Mesendoderm (in vitro differentiated cells): ENCODE measurements around the gene TP53I3.

Experiments used
- DNase-seq: peaks from one replicate; pipeline ENCODE4 v3.0.0; 2013
- H2AK5ac ChIP-seq: 2 replicates; pipeline ENCODE4 v1.6.1; 2013; ENCODE audit warnings: low read length, inconsistent platforms
- H2BK120ac ChIP-seq: 2 replicates; pipeline ENCODE4 v1.6.1; 2013; ENCODE audit warnings: low read depth, mild to moderate bottlenecking, low read length, moderate library complexity, mixed read lengths
- H2BK15ac ChIP-seq: replicated peaks from 2 replicates; pipeline ENCODE4 v1.6.1; 2013; ENCODE audit warnings: low read depth, mild to moderate bottlenecking, moderate library complexity
- H2BK5ac ChIP-seq: 2 replicates; pipeline ENCODE4 v1.6.1; 2013; ENCODE audit warnings: low read length, inconsistent platforms
- H3K18ac ChIP-seq: 2 replicates; pipeline ENCODE4 v1.6.1; 2013; ENCODE audit warnings: mild to moderate bottlenecking, low read length, mixed read lengths
- H3K23ac ChIP-seq: one replicate; pipeline ENCODE4 v1.6.1; 2013; ENCODE audit warnings: low read length
- H3K27ac ChIP-seq: 2 replicates; pipeline ENCODE4 v1.5.1; 2013; ENCODE audit warnings: low read depth, mild to moderate bottlenecking, inconsistent platforms, low read length, moderate library complexity
- H3K27me3 ChIP-seq: 2 replicates; pipeline ENCODE4 v1.6.1; 2013; ENCODE audit warnings: low read length, control low read depth, mild to moderate bottlenecking, inconsistent platforms; ENCODE audit not compliant: insufficient read depth, poor library complexity
- H3K36me3 ChIP-seq: 2 replicates; pipeline ENCODE4 v1.6.1; 2013; ENCODE audit warnings: low read length, inconsistent platforms; ENCODE audit not compliant: control insufficient read depth, insufficient read depth
- H3K4ac ChIP-seq: one replicate; pipeline ENCODE4 v1.6.1; 2013; ENCODE audit warnings: low read depth, mild to moderate bottlenecking, low read length, moderate library complexity
- H3K4me1 ChIP-seq: 2 replicates; pipeline ENCODE4 v1.6.1; 2013; ENCODE audit warnings: low read depth, low read length, inconsistent platforms; ENCODE audit not compliant: control insufficient read depth
- H3K4me2 ChIP-seq: 2 replicates; pipeline ENCODE4 v1.6.1; 2013; ENCODE audit warnings: low read length
- H3K4me3 ChIP-seq: 2 replicates; pipeline ENCODE4 v1.5.1; 2013; ENCODE audit warnings: mild to moderate bottlenecking, low read length
- H3K56ac ChIP-seq: one replicate; pipeline ENCODE4 v1.6.1; 2013; ENCODE audit warnings: low read length
- H3K79me1 ChIP-seq: 2 replicates; pipeline ENCODE4 v1.6.1; 2013; ENCODE audit warnings: low read length, inconsistent platforms
- H3K79me2 ChIP-seq: 2 replicates; pipeline ENCODE4 v1.6.1; 2013; ENCODE audit warnings: mild to moderate bottlenecking, low read length; ENCODE audit not compliant: control insufficient read depth, insufficient read depth
- H3K9ac ChIP-seq: 2 replicates; pipeline ENCODE4 v1.6.1; 2013; ENCODE audit warnings: low read length, inconsistent platforms
- H4K5ac ChIP-seq: one replicate; pipeline ENCODE4 v1.6.1; 2013; ENCODE audit warnings: low read length
- H4K8ac ChIP-seq: one replicate; pipeline ENCODE4 v1.6.1; 2013; ENCODE audit warnings: low read depth, mild to moderate bottlenecking, control low read depth, low read length, moderate library complexity
- WGBS: extraction: QIAGEN DNeasy Blood & Tissue Kit; methylation state at CpG from one replicate; pipeline ENCODE4 v1.1.7; 2013; ENCODE audit warnings: low lambda C conversion rate, missing lambda C conversion rate; ENCODE audit not compliant: insufficient coverage; ENCODE audit errors: extremely low coverage; 5-methylcytosine and 5-hydroxymethylcytosine counted together

The TP53I3 gene

GRCh38 chr2:24082787-24083566 lies 1.7 kb downstream of the TP53I3 start:
- Histone ChIP-seq H3K79me2 (no peaks in the 10 kb centered on the region), H3K56ac (peak overlapping the region; percentile 95), H2BK5ac (no peak overlapping the region), H3K18ac (peak overlapping the region; percentile 12), H2BK120ac (no peak overlapping the region), H2AK5ac (peak overlapping the region; percentile 64), H4K5ac (peak overlapping the region; percentile 85), H3K23ac (no peak overlapping the region), H3K4me3 (no peak overlapping the region), H3K36me3 (peaks cover 1% of the 10 kb centered on the region), H3K4me2 (peak overlapping the region; percentile 65), H3K27me3 (no peaks in the 10 kb centered on the region), H3K4ac (peak overlapping the region; percentile 46), H3K4me1 (peaks cover 3% of the 10 kb centered on the region), H3K27ac (peak overlapping the region; percentile 90), H4K8ac (no peak overlapping the region), H3K79me1 (no peaks in the 10 kb centered on the region), H2BK15ac (no peak overlapping the region), H3K9ac (peak overlapping the region; percentile 78)
- no peak for DNase-seq
- no CpG with 5 or more reads among the region's 8 CpGs for WGBS

- DNase-seq, result no peak
- H2AK5ac ChIP-seq, result no peak overlapping the region
- H4K8ac ChIP-seq, result no peak overlapping the region
- H4K5ac ChIP-seq, result no peak overlapping the region
- no peak overlapping the region for H3K18ac ChIP-seq
- H2BK5ac ChIP-seq, result no peak overlapping the region
- no peaks in the 10 kb centered on the region for H3K27me3 ChIP-seq
- peaks cover 2% of the 10 kb centered on the region for H3K79me2 ChIP-seq
- WGBS, result no CpG with 5 or more reads among the region's 2 CpGs
- no peak overlapping the region for H3K56ac ChIP-seq
- no peak overlapping the region for H2BK120ac ChIP-seq
- H3K4me1 ChIP-seq, result peaks cover 3% of the 10 kb centered on the region
- no peak overlapping the region for H2BK15ac ChIP-seq
- H3K79me1 ChIP-seq, result no peaks in the 10 kb centered on the region
- no peak overlapping the region for H3K23ac ChIP-seq
- H3K36me3 ChIP-seq, result peaks cover 1% of the 10 kb centered on the region
- H3K27ac ChIP-seq, result no peak overlapping the region
- no peak overlapping the region for H3K4me3 ChIP-seq
- no peak overlapping the region for H3K9ac ChIP-seq
- no peak overlapping the region for H3K4me2 ChIP-seq
- H3K4ac ChIP-seq, result no peak overlapping the region
These were observed 3.9 kb downstream of the TP53I3 start for GRCh38 chr2:24080701-24081100.

- no peak overlapping the region for H2BK15ac ChIP-seq
- H3K27me3 ChIP-seq, result no peaks in the 10 kb centered on the region
- no peak overlapping the region for H3K27ac ChIP-seq
- no CpG with 5 or more reads among the region's 2 CpGs for WGBS
- H2BK5ac ChIP-seq, result no peak overlapping the region
- H3K56ac ChIP-seq, result peak overlapping the region; percentile 89
- peaks cover 1% of the 10 kb centered on the region for H3K36me3 ChIP-seq
- H2BK120ac ChIP-seq, result no peak overlapping the region
- H3K4me2 ChIP-seq, result no peak overlapping the region
- no peak overlapping the region for H4K5ac ChIP-seq
- DNase-seq, result no peak
- peaks cover 5% of the 10 kb centered on the region for H3K79me1 ChIP-seq
- no peak overlapping the region for H3K18ac ChIP-seq
- H3K9ac ChIP-seq, result peak overlapping the region; percentile 72
- H2AK5ac ChIP-seq, result no peak overlapping the region
- H3K4me3 ChIP-seq, result no peak overlapping the region
- H3K79me2 ChIP-seq, result peaks cover 11% of the 10 kb centered on the region
- H3K4ac ChIP-seq, result no peak overlapping the region
- H4K8ac ChIP-seq, result no peak overlapping the region
- no peaks in the 10 kb centered on the region for H3K4me1 ChIP-seq
- no peak overlapping the region for H3K23ac ChIP-seq
These were observed 6.8 kb downstream of the TP53I3 start for GRCh38 chr2:24077879-24078278.

GRCh38 chr2:24077535-24077877 lies 7.1 kb downstream of the TP53I3 start:
- H3K79me1 ChIP-seq, result peaks cover 6% of the 10 kb centered on the region
- WGBS, result no CpG with 5 or more reads among the region's 9 CpGs
- H3K18ac ChIP-seq, result no peak overlapping the region
- no peak overlapping the region for H2BK5ac ChIP-seq
- no peak overlapping the region for H4K8ac ChIP-seq
- no peaks in the 10 kb centered on the region for H3K27me3 ChIP-seq
- no peak overlapping the region for H2AK5ac ChIP-seq
- H3K36me3 ChIP-seq, result peaks cover 1% of the 10 kb centered on the region
- H2BK120ac ChIP-seq, result no peak overlapping the region
- no peak overlapping the region for H3K27ac ChIP-seq
- H3K4me3 ChIP-seq, result no peak overlapping the region
- no peak for DNase-seq
- no peak overlapping the region for H4K5ac ChIP-seq
- H3K4ac ChIP-seq, result no peak overlapping the region
- H3K79me2 ChIP-seq, result peaks cover 11% of the 10 kb centered on the region
- H3K23ac ChIP-seq, result no peak overlapping the region
- H2BK15ac ChIP-seq, result no peak overlapping the region
- peak overlapping the region; percentile 58 for H3K4me2 ChIP-seq
- H3K4me1 ChIP-seq, result no peaks in the 10 kb centered on the region
- peak overlapping the region; percentile 72 for H3K9ac ChIP-seq
- peak overlapping the region; percentile 89 for H3K56ac ChIP-seq

- DNase-seq, result peak; percentile 36
- Histone ChIP-seq H3K36me3 (peaks cover 1% of the 10 kb centered on the region), H3K27ac (peak overlapping the region; percentile 38)
These were observed 7.6 kb downstream of the TP53I3 start for GRCh38 chr2:24076849-24077534.

More at GRCh38 chr2:24076849-24077534, 7.6 kb downstream of the TP53I3 start:
- H3K23ac ChIP-seq, result no peak overlapping the region
- H3K4me3 ChIP-seq, result peak overlapping the region; percentile 58
- peak overlapping the region; percentile 58 for H3K4me2 ChIP-seq
- H3K4ac ChIP-seq, result no peak overlapping the region
- H2AK5ac ChIP-seq, result no peak overlapping the region
- no peak overlapping the region for H2BK120ac ChIP-seq
- peak overlapping the region; percentile 89 for H3K56ac ChIP-seq
- no peak overlapping the region for H4K8ac ChIP-seq
- H3K9ac ChIP-seq, result peak overlapping the region; percentile 72
- no peak overlapping the region for H2BK5ac ChIP-seq
- H3K79me1 ChIP-seq, result peaks cover 7% of the 10 kb centered on the region
- no peak overlapping the region for H4K5ac ChIP-seq
- WGBS, result no CpG with 5 or more reads among the region's 41 CpGs
- H3K27me3 ChIP-seq, result no peaks in the 10 kb centered on the region
- peaks cover 11% of the 10 kb centered on the region for H3K79me2 ChIP-seq
- H3K4me1 ChIP-seq, result no peaks in the 10 kb centered on the region
- no peak overlapping the region for H3K18ac ChIP-seq
- no peak overlapping the region for H2BK15ac ChIP-seq
